H1 (cell line): ENCODE results near the gene HDAC10. TPM values are rescaled to one million over a fixed set of nuclear protein-coding genes. Genes with fewer than 3 reads are reported as not detected.

Experiments used
- CTCF ChIA-PET: fragments of 300-600 bp; sonication (Branson Sonifier 250); formaldehyde crosslinking; loops from one replicate; lab custom pipeline; 2021; ENCODE audit not compliant: partially characterized antibody; lab: Charles Lee
- POLR2A ChIA-PET: fragments of 300-600 bp; sonication (Branson Sonifier 250); formaldehyde crosslinking; loops from one replicate; lab custom pipeline; 2021; ENCODE audit warnings: inconsistent platforms; ENCODE audit not compliant: partially characterized antibody; lab: Charles Lee
- DNase-seq, 2 experiments: peaks; one replicate each; pipeline versions ENCODE4 v3.0.0 to v3.0.0-alpha.2; 2010 to 2022; ENCODE audit warnings: low spot score in 2 of 2, low read depth in 1 of 2, mixed read lengths in 1 of 2
- FAIRE-seq: peaks from 2 replicates; lab custom pipeline; 2011; peaks lifted over from hg19 to GRCh38; lab: Jason Lieb, UNC
- H2AFZ ChIP-seq: 2 replicates; pipeline ENCODE4 v1.8.1; 2012; ENCODE audit warnings: low read length, inconsistent platforms
- H2AK5ac ChIP-seq: 2 replicates; pipeline ENCODE4 v1.6.1; 2013; ENCODE audit warnings: low read depth, low read length
- H2BK120ac ChIP-seq: replicated peaks from 2 replicates; pipeline ENCODE3; 2013; ENCODE audit warnings: low read depth, low read length, inconsistent platforms
- H2BK12ac ChIP-seq: 2 replicates; pipeline ENCODE4 v1.6.1; 2013; ENCODE audit warnings: low read depth, low read length
- H2BK15ac ChIP-seq: 2 replicates; pipeline ENCODE4 v1.6.1; 2013; ENCODE audit warnings: low read length
- H2BK20ac ChIP-seq: 2 replicates; pipeline ENCODE4 v1.6.1; 2013; ENCODE audit warnings: low read length
- H2BK5ac ChIP-seq: 2 replicates; pipeline ENCODE4 v1.6.1; 2013; ENCODE audit warnings: low read depth, low read length
- H3K14ac ChIP-seq: 2 replicates; pipeline ENCODE4 v1.6.1; 2013; ENCODE audit warnings: inconsistent platforms; ENCODE audit not compliant: insufficient read length
- H3K18ac ChIP-seq: 2 replicates; pipeline ENCODE4 v1.6.1; 2013; ENCODE audit warnings: low read length; ENCODE audit errors: extremely low read depth
- H3K23ac ChIP-seq: 2 replicates; pipeline ENCODE4 v1.6.1; 2013; ENCODE audit warnings: inconsistent platforms; ENCODE audit not compliant: insufficient read length
- H3K23me2 ChIP-seq: 2 replicates; pipeline ENCODE4 v1.6.1; 2013; ENCODE audit warnings: low read depth, low read length
- H3K27ac ChIP-seq: 2 replicates; pipeline ENCODE4 v1.6.1; 2011; ENCODE audit warnings: low read depth, low read length, inconsistent platforms
- H3K27me3 ChIP-seq, 4 experiments: replicated peaks in 1 of 4; 1 replicate in 1 of 4; 2 replicates in 3 of 4; pipeline versions ENCODE4 v1.6.1 to v1.8.1; 2011 to 2013; ENCODE audit warnings: low read length in 3 of 4, mild to moderate bottlenecking in 3 of 4, inconsistent platforms in 2 of 4, mixed read lengths in 2 of 4, moderate library complexity in 1 of 4; ENCODE audit not compliant: control insufficient read depth in 3 of 4, insufficient read depth in 3 of 4; ENCODE audit errors: extremely low read depth in 1 of 4
- H3K36me3 ChIP-seq, 4 experiments: 2 replicates each; pipeline versions ENCODE4 v1.6.1 to v1.8.1; 2011 to 2013; ENCODE audit warnings: mild to moderate bottlenecking in 4 of 4, low read length in 3 of 4, moderate library complexity in 2 of 4, control low read depth in 1 of 4, inconsistent platforms in 1 of 4; ENCODE audit not compliant: insufficient read depth in 4 of 4, control insufficient read depth in 2 of 4
- H3K4ac ChIP-seq: replicated peaks from 2 replicates; pipeline ENCODE3; 2013; ENCODE audit warnings: low read length, low read depth, mixed read lengths, inconsistent platforms; ENCODE audit not compliant: insufficient read length
- H3K4me1 ChIP-seq, 4 experiments: replicated peaks in 1 of 4; 1 replicate in 1 of 4; 2 replicates in 3 of 4; pipeline versions ENCODE4 v1.6.1 to v1.8.1; 2011 to 2013; ENCODE audit warnings: low read length in 3 of 4, inconsistent platforms in 2 of 4, mixed read lengths in 1 of 4; ENCODE audit not compliant: insufficient read depth in 4 of 4, control insufficient read depth in 3 of 4
- H3K4me2 ChIP-seq, 2 experiments: 2 replicates each; pipeline versions ENCODE4 v1.6.1 to v1.8.1; 2011 to 2013; ENCODE audit warnings: low read depth in 2 of 2, low read length in 2 of 2, control low read depth in 1 of 2, inconsistent platforms in 1 of 2, mild to moderate bottlenecking in 1 of 2; ENCODE audit not compliant: insufficient read depth in 1 of 2
- H3K4me3 ChIP-seq, 4 experiments: fragments of 200-600, 300-600 bp in 1 of 4; sonication (generic), shearing (Covaris generic), sonication (Bioruptor Twin) in 1 of 4; 2 replicates each; pipeline versions ENCODE4 v1.5.1 to v1.8.1; 2011 to 2016; ENCODE audit warnings: low read length in 4 of 4, low read depth in 3 of 4, control low read depth in 2 of 4, inconsistent platforms in 2 of 4, mild to moderate bottlenecking in 2 of 4, mixed read lengths in 1 of 4, moderate library complexity in 1 of 4; ENCODE audit not compliant: insufficient read depth in 2 of 4; ENCODE audit errors: extremely low read depth in 1 of 4
- H3K56ac ChIP-seq: replicated peaks from 2 replicates; pipeline ENCODE3; 2013; ENCODE audit warnings: low read depth, mild to moderate bottlenecking, mixed read lengths, low read length, inconsistent platforms; ENCODE audit not compliant: insufficient read length
- H3K79me1 ChIP-seq: 2 replicates; pipeline ENCODE4 v1.6.1; 2013; ENCODE audit warnings: low read depth, low read length, control low read depth
- H3K79me2 ChIP-seq, 2 experiments: 2 replicates each; pipeline versions ENCODE4 v1.6.1 to v1.8.1; 2012 to 2013; ENCODE audit warnings: low read length in 2 of 2, mild to moderate bottlenecking in 2 of 2, inconsistent platforms in 1 of 2; ENCODE audit not compliant: insufficient read depth in 2 of 2, control insufficient read depth in 1 of 2
- H3K9ac ChIP-seq, 4 experiments: replicated peaks in 1 of 4; 1 replicate in 1 of 4; 2 replicates in 3 of 4; pipeline versions ENCODE4 v1.6.1 to v1.8.1; 2011 to 2013; ENCODE audit warnings: low read depth in 3 of 4, low read length in 3 of 4, control low read depth in 2 of 4, mild to moderate bottlenecking in 2 of 4, moderate library complexity in 2 of 4, inconsistent platforms in 1 of 4; ENCODE audit errors: extremely low read depth in 1 of 4
- H3K9me3 ChIP-seq, 2 experiments: 2 replicates each; pipeline versions ENCODE4 v1.6.1 to v1.8.1; 2012 to 2013; ENCODE audit warnings: mild to moderate bottlenecking in 2 of 2, moderate library complexity in 2 of 2, control low read depth in 1 of 2, inconsistent platforms in 1 of 2, low read depth in 1 of 2, low read length in 1 of 2, mixed read lengths in 1 of 2; ENCODE audit not compliant: insufficient read depth in 2 of 2
- H4K20me1 ChIP-seq, 2 experiments: replicated peaks in 1 of 2; 2 replicates each; pipeline versions ENCODE3 to v1.8.1; 2011 to 2013; ENCODE audit warnings: inconsistent platforms in 2 of 2, low read length in 2 of 2, mild to moderate bottlenecking in 1 of 2; ENCODE audit not compliant: insufficient read depth in 2 of 2, control insufficient read depth in 1 of 2
- H4K5ac ChIP-seq: 2 replicates; pipeline ENCODE4 v1.6.1; 2013; ENCODE audit warnings: low read length, low read depth, mixed read lengths, inconsistent platforms; ENCODE audit not compliant: insufficient read length
- H4K8ac ChIP-seq: 2 replicates; pipeline ENCODE4 v1.8.0; 2013; ENCODE audit warnings: mild to moderate bottlenecking, moderate library complexity, low read length, inconsistent platforms; ENCODE audit not compliant: insufficient read depth; ENCODE audit errors: extremely low read depth
- H4K91ac ChIP-seq: replicated peaks from 2 replicates; pipeline ENCODE3; 2013; ENCODE audit warnings: low read length, mixed read lengths, inconsistent platforms; ENCODE audit not compliant: insufficient read length
- CHD2 ChIP-seq: IDR thresholded peaks from 2 replicates; pipeline ENCODE4 v1.6.1; 2012; ENCODE audit warnings: low read length, improper control_type of control experiment
- CREB1 ChIP-seq: IDR thresholded peaks from 2 replicates; pipeline ENCODE4 v1.6.1; 2012; ENCODE audit warnings: inconsistent platforms
- CTBP2 ChIP-seq: IDR thresholded peaks from 2 replicates; pipeline ENCODE4 v1.7.0; 2011; ENCODE audit warnings: borderline replicate concordance, mild to moderate bottlenecking, moderate library complexity, mixed read lengths, low read length; ENCODE audit not compliant: insufficient read depth, insufficient read length
- EP300 ChIP-seq, 2 experiments: IDR thresholded peaks; 1 replicate in 1 of 2; 2 replicates in 1 of 2; pipeline ENCODE4 v1.6.1; 2011 to 2012; ENCODE audit warnings: low read depth in 2 of 2, low read length in 2 of 2, mild to moderate bottlenecking in 2 of 2, borderline replicate concordance in 1 of 2, inconsistent platforms in 1 of 2, moderate library complexity in 1 of 2
- FOSL1 ChIP-seq: IDR thresholded peaks from 2 replicates; pipeline ENCODE4 v1.6.1; 2011; ENCODE audit warnings: mild to moderate bottlenecking, low read depth, low read length, moderate library complexity; ENCODE audit not compliant: insufficient read depth
- NANOG ChIP-seq: IDR thresholded peaks from 2 replicates; pipeline ENCODE4 v1.6.1; 2011; ENCODE audit warnings: low read length, low read depth, mild to moderate bottlenecking, inconsistent platforms; ENCODE audit not compliant: insufficient read depth, poor library complexity, severe bottlenecking
- POLR2AphosphoS5 ChIP-seq: IDR thresholded peaks from 2 replicates; pipeline ENCODE4 v1.6.1; 2011; ENCODE audit warnings: low read depth, low read length
- SP4 ChIP-seq: IDR thresholded peaks from 2 replicates; pipeline ENCODE4 v1.6.1; 2012; ENCODE audit warnings: low read length, inconsistent platforms
- SUZ12 ChIP-seq: fragments of 200-600 bp; sonication (generic); IDR thresholded peaks from 2 replicates; pipeline ENCODE4 v1.6.1; 2012; ENCODE audit warnings: mild to moderate bottlenecking, inconsistent platforms, low read length, moderate library complexity, mixed read lengths
- TAF7 ChIP-seq: optimal IDR thresholded peaks from 2 replicates; pipeline ENCODE3; 2011; ENCODE audit warnings: low read depth, mild to moderate bottlenecking, inconsistent platforms, low read length, moderate library complexity, borderline replicate concordance
- WGBS, 2 experiments: shearing (Covaris generic) in 1 of 2; methylation state at CpG; one replicate each; pipeline versions ENCODE4 v1.1.6 to v1.1.7; 2013 to 2015; ENCODE audit warnings: low lambda C conversion rate in 2 of 2, mixed read lengths in 2 of 2, inconsistent platforms in 1 of 2, low coverage in 1 of 2, missing lambda C conversion rate in 1 of 2; ENCODE audit not compliant: insufficient replicate concordance in 2 of 2, insufficient coverage in 1 of 2, insufficient read length in 1 of 2; ENCODE audit errors: extremely low coverage in 1 of 2, missing lambda C conversion rate in 1 of 2; 5-methylcytosine and 5-hydroxymethylcytosine counted together
- polyA plus RNA-seq, 7 experiments: library from polyadenylated mRNA; depleted of rRNA in 3 of 7; stranded (reverse) in 5 of 7; unstranded in 2 of 7; fragments of >200 nt in 5 of 7; fragments of 200-250 nt in 2 of 7; gene quantifications; 1 replicate in 5 of 7; 2 replicates in 1 of 7; 4 replicates in 1 of 7; pipeline versions ENCODE4 v1.2.1 to v1.2.3, GENCODE V29; 2011 to 2013; ENCODE audit warnings: missing spikeins in 2 of 7, mixed read lengths in 2 of 7
- total RNA-seq: library from RNA; stranded (reverse); fragmentation: NEBNext Ultra II Directional; extraction: Animal tissue kit (Norgen Biotek cat#: 25700); gene quantifications from 2 replicates; pipeline ENCODE4 v1.2.1, GENCODE V29; 2021

Gene HDAC10
- total and polyA plus RNA-seq, 2 of the 8 experiments (the other 6 are each of a cell fraction or from before 2014, with no cell fraction given), result 11.2 to 26.4 TPM

- Histone ChIP-seq H3K56ac (no peak overlapping the region), H3K4me2 (no peak overlapping the region), H2AK5ac (no peak overlapping the region), H3K23ac (no peak overlapping the region), H2BK20ac (no peak overlapping the region), H4K8ac (no peak overlapping the region), H4K91ac (no peak overlapping the region), H3K9ac (no peak overlapping the region), H3K23me2 (no peaks in the 10 kb centered on the region), H2BK12ac (no peak overlapping the region), H3K18ac (no peak overlapping the region), H3K4me1 (peaks cover 0 to 2% (median 0%) of the 10 kb centered on the region in 4 experiments; a peak in 2 of 7 replicates), H3K27me3 (no peaks in the 10 kb centered on the region), H3K9me3 (no peaks in the 10 kb centered on the region; a peak in 1 of 4 replicates), H3K36me3 (peaks cover 21 to 83% (median 27%) of the 10 kb centered on the region in 4 experiments), H3K79me1 (no peaks in the 10 kb centered on the region), H3K27ac (no peak overlapping the region), H2BK120ac (no peak overlapping the region), H3K4ac (no peak overlapping the region), H4K20me1 (peaks cover 2 to 11% of the 10 kb centered on the region in 2 experiments), H2BK5ac (no peak overlapping the region), H2AFZ (no peak overlapping the region), H3K4me3 (no peak overlapping the region), H3K79me2 (no peaks in the 10 kb centered on the region), H4K5ac (no peak overlapping the region), H3K14ac (no peak overlapping the region), H2BK15ac (no peak overlapping the region)
- FAIRE-seq, result no peak
- TF ChIP-seq CREB1 (no peak), EP300 (IDR thresholded peaks at IDR 0.05; ENCODE audit: borderline replicate concordance in 1 of 2, low read depth in 2 of 2, low read length in 2 of 2) (no peak), SUZ12 (no peak), POLR2AphosphoS5 (no peak), CTBP2 (no peak), CHD2 (no peak), SP4 (no peak), NANOG (no peak), FOSL1 (no peak), TAF7 (no peak)
- CTCF ChIA-PET, result interaction anchor here (2.2 kb wide), 1 partner anchor 57 kb away, joined by 5 read pairs; no protein-coding TSS in a partner anchor
- POLR2A ChIA-PET, result no interaction called here
- no peak for DNase-seq
- 96% methylated on average over 21 of the region's 30 CpGs; no CpG with 5 or more reads in 1 of the 2 experiments for WGBS, 2 experiments
Observed at GRCh38 chr22:50283821-50284220, 32.8 kb upstream of the HDAC10 start.
